SK-N-MC (cell line): Measurements from ENCODE around the gene INAFM1.
"Not testable (repeated sequence)": the region's sequence is repeated elsewhere in the genome, so short reads cannot be mapped to it uniquely, and the experiment has no call there.

ENCODE experiments used
- DNase-seq: peaks from one replicate; pipeline ENCODE4 v3.0.0-alpha.2; 2011; ENCODE audit warnings: low read depth, low spot score
- H3K27ac ChIP-seq: fragments of 200-600 bp; sonication (generic); 2 replicates; pipeline ENCODE4 v1.5.1; 2016; ENCODE audit warnings: mixed run types
- H3K36me3 ChIP-seq: fragments of 200-600 bp; sonication (generic); 2 replicates; pipeline ENCODE4 v1.6.1; 2017; ENCODE audit warnings: antibody characterized with exemption, low read length, mixed read lengths; ENCODE audit not compliant: insufficient read depth
- H3K4me3 ChIP-seq: fragments of 200-600 bp; sonication (generic); 2 replicates; pipeline ENCODE4 v1.5.1; 2016
- H3K9ac ChIP-seq: fragments of 200-600 bp; sonication (generic); 2 replicates; pipeline ENCODE4 v1.8.0; 2017; ENCODE audit warnings: mixed run types, mixed read lengths; ENCODE audit not compliant: insufficient read length
- H3K9me3 ChIP-seq: fragments of 200-600 bp; sonication (generic); 2 replicates; pipeline ENCODE4 v1.6.1; 2017; ENCODE audit warnings: low read depth, mild to moderate bottlenecking, antibody characterized with exemption, low read length, moderate library complexity, mixed read lengths
- EZH2 ChIP-seq: fragments of 200-600 bp; sonication (generic); IDR thresholded peaks from one replicate; pipeline ENCODE4 v1.6.1; 2017; ENCODE audit warnings: antibody characterized with exemption
- FOXP2 ChIP-seq: optimal IDR thresholded peaks from 2 replicates; pipeline ENCODE3; 2011; ENCODE audit warnings: mild to moderate bottlenecking, moderate library complexity; ENCODE audit not compliant: insufficient read depth; ENCODE audit errors: extremely low read length, control extremely low read depth
- POLR2AphosphoS5 ChIP-seq: IDR thresholded peaks from 2 replicates; pipeline ENCODE4 v1.6.1; 2012; ENCODE audit warnings: mild to moderate bottlenecking, low read depth, low read length, borderline replicate concordance

Gene INAFM1

DNA sequence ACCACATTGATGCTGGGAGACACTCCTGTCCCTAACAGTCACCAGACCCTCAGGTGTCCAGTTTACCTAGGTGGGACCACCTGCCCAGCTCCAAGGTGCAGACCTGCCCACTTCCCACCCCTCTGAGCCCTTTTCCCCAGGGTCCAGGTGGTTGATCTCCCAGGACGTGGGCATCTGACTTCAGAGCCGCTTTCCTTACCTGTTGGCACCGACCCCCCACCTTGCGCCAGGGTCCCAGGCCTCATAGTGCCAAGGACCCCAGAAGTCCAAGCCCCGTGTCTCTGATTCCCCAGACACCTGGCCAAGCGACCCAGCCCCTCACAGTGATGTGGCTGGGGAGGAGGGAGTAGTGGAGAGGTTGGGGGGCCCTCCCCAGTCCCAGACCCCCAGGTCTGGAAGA, 34.1 kb upstream of the INAFM1 start:
- H3K27ac ChIP-seq = no peak overlapping the region
- H3K9ac ChIP-seq = no peak overlapping the region
- H3K36me3 ChIP-seq = no peaks in the 10 kb centered on the region
- no peak for DNase-seq
- TF ChIP-seq FOXP2 = no peak
- no peak for TF ChIP-seq POLR2AphosphoS5
- TF ChIP-seq EZH2 = no peak
- H3K9me3 ChIP-seq = no peaks in the 10 kb centered on the region
- no peak overlapping the region; the same call in 1 of the 2 replicates for H3K4me3 ChIP-seq

DNA sequence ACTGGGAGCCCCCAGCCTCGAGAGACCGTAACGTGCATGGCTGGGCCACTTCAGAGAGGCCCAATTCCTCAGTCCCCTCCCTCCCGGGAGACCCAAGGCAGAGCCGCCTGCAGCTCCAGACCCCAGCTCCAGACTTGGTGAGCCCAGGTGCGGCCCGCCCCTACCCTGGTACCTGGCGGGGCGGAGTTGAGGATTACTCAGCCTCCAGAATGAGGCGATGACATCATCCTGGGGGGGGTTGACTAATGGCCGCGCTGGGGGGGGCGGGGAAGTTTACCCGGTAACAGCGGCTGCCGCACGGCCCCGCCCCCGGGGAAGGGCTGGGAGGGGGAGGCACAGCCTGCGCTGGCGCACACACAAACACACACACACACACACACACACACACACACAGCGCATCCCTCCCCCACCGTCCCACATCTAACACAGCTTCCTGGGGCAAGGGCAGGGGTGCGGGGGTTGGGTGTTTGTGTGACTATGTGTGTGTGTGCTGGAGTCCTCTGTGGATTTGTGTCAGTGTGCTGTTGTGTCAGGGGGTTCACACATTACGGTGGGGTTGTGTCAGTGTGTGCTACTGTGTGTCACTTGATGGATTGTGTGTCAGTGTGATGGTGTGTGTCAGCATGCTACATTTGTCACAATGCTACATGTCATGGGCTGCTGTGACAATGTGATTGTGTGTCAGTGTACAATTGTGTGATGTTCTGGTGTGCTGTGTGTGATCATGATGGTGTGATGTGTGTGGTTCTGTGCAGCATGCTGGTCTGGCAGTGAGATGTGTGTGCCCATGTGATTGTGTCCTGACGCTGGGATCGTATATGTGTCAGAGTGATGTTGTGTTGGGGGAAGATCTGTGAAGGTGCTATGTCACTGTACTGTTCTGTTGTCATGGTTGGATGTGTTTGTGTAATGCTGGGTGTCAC, 33.4 kb upstream of the INAFM1 start:
- H3K9me3 ChIP-seq = no peaks in the 10 kb centered on the region
- H3K9ac ChIP-seq = no peak overlapping the region
- DNase-seq = no peak
- no peak overlapping the region for H3K27ac ChIP-seq
- H3K4me3 ChIP-seq = peak overlapping the region; percentile 28; the same call in 1 of the 2 replicates
- TF ChIP-seq FOXP2 (no peak), EZH2 (no peak), POLR2AphosphoS5 (no peak)
- H3K36me3 ChIP-seq = no peaks in the 10 kb centered on the region

DNA sequence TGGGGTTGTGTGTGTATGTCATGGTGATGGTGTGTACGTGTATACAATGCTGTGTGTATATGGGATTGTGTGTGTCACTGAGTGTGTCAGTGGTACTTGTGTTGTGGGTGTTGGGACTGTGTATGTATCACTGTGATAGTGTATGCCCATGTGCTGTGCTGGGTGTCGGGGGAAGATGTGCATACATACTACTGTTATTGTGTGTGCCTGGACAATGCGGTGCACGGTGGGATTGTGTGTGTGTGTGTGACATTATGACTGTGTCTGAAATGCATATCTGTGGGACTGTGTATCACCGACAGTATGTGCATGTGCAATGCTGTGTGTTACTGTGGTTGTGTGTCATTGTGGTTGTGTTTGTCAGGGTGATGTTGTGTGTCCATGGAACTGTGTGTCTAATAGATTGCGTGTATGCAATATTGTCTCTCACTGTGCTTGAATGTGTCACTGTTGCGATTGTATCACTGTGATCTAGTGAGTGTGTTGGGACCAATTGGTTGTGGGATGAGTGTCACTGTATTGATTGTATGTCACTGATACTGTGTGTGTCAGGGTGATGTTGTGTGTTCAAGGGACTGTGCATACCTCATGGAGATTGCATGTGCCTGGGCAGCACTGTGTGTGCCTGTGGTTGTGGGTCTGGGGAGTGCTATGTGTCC, 32.6 kb upstream of the INAFM1 start:
- DNase-seq = no peak
- Histone ChIP-seq H3K9me3 (no peaks in the 10 kb centered on the region), H3K27ac (no peak overlapping the region), H3K36me3 (no peaks in the 10 kb centered on the region), H3K9ac (no peak overlapping the region), H3K4me3 (no peak overlapping the region)
- no peak for TF ChIP-seq FOXP2
- TF ChIP-seq POLR2AphosphoS5 = no peak

DNA sequence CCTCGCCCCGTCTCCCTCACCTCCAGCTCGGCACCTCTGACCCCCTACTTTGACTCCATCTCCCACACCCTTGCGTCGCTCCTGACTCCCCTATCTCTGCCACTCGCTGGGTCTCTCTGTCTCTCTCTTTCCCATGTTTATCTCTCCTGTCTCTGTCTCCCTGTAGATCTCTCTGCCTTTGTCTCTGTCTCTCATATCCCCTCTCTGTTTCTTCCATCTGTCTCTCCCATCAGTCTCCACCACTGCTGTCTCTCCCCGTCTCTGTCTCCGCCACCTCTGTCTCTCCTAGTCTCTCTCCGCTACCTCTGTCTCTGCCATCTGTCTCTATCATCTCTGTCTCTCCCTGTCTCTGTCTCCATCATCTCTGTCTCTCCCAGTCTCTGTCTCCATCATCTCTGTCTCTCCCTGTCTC, 31.3 kb upstream of the INAFM1 start:
- Histone ChIP-seq H3K9ac (peak overlapping the region; percentile 85), H3K36me3 (no peaks in the 10 kb centered on the region), H3K9me3 (no peaks in the 10 kb centered on the region), H3K27ac (0 out of 2 replicates have a peak overlapping the region, but pooled peaks have one; percentile 86), H3K4me3 (peak overlapping the region; percentile 79)
- TF ChIP-seq FOXP2 (no peak), POLR2AphosphoS5 (no peak), EZH2 (no peak)
- DNase-seq = no peak

DNA sequence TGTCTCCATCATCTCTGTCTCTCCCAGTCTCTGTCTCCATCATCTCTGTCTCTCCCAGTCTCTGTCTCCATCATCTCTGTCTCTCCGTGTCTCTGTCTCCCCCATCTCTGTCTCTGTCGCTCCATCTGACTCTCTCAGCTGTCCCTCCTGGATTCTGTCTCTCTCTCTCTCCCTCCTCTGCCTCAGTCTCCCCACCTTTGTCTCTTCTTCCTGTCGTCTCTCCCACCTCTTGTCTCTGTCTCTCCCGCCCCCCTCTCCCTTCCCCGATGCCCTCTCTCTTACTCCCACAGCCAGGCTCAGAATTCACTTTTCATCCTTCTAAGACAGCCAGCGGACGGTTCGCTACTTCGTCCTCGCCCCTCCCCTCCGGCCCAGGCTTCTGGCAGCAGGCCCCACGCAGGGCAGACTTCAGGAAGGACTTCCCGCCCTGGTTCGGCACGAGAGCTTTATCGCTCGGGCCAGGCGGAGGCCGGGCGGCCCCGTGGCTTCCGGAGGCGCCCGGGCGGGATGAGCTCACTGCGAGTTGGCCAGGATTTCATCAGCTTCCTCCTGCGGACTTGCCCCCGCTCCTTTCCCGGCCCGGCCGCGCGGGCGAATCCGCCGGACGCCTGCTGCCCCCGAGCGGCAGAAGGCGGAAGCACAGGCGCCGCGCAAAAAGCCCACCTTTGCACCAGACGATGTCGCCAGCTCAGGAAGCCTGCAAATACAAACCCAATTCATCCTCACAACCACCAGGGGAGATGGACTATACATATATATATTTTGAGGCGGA, 30.7 kb upstream of the INAFM1 start:
- peak overlapping the region; percentile 85 for H3K9ac ChIP-seq
- peak overlapping the region; percentile 86 for H3K27ac ChIP-seq
- TF ChIP-seq FOXP2 = peak; percentile 66
- no peak for TF ChIP-seq POLR2AphosphoS5
- H3K9me3 ChIP-seq = no peaks in the 10 kb centered on the region
- DNase-seq = no peak
- H3K36me3 ChIP-seq = no peaks in the 10 kb centered on the region
- H3K4me3 ChIP-seq = peak overlapping the region; percentile 79

DNA sequence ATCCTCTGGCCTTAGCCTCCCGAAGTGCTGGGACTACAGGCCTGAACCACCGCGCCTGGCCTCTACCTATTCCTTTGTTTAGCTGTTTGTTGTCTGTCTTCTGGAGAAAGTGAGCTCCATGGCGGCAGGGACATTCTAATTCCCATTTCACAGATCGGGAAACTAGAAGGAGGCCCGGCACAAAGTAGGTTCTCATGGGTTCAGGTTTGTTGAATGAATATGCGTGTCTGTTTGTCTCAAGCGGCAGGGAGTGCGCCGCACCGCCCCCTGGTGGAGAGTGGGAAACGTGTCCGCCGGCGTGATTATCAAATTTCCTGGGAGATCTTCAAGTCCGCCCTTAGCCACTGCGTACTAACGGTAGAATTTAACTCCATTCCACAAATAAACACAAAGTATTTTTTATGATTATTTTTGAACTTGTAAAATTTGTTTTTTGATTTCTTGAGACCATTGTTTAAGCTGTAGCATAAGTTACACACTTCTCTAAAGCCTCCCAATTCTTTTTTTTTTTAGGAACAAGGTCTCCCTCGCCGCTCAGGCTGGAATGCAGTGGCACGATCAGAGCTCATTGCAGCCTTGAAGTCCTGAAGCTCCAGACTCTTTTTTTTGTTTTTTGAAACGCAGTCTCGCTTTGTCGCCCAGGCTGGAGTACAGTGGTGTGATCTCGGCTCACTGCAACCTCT, 27.2 kb upstream of the INAFM1 start:
- no peak for DNase-seq

DNA sequence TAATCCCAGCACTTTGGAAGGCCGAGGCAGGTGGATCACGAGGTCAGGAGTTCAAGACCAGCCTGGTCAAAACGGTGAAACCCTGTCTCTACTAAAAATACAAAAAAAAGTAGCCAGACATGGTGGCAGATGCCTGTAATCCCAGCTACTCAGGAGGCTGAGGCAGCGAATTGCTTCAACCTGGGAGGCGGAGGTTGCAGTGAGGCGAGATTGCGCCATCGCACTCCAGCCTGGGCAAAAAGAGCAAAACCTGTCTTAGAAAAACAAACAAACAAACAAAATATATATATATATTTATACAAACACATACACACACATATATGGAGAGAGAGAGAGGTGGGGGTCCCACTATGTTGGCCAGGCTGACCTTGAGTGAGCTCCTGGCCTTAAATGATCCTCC, 21.7 kb upstream of the INAFM1 start:
- not testable (repeated sequence) for H3K9ac ChIP-seq, DNase-seq

More for the DNA sequence above, 27.2 kb upstream of the INAFM1 start:
- peak overlapping the region; percentile 61; the same call in 1 of the 2 replicates for H3K27ac ChIP-seq
- H3K4me3 ChIP-seq = no peak overlapping the region
- no peaks in the 10 kb centered on the region for H3K9me3 ChIP-seq
- H3K9ac ChIP-seq = no peak overlapping the region
- H3K36me3 ChIP-seq = no peaks in the 10 kb centered on the region
- TF ChIP-seq POLR2AphosphoS5 = no peak
- no peak for TF ChIP-seq EZH2
- TF ChIP-seq FOXP2 = no peak

More for the DNA sequence above, 21.7 kb upstream of the INAFM1 start:
- not testable (repeated sequence) for H3K4me3 ChIP-seq, H3K36me3 ChIP-seq, H3K9me3 ChIP-seq
- H3K27ac ChIP-seq = 0 out of 2 replicates have a peak overlapping the region, but pooled peaks have one; percentile 25
